ENCODE measurements around the gene HEATR1.

The HEATR1 gene

GRCh38 chr1:236540813-236541465 lies 63.4 kb downstream of the HEATR1 start:
- DNase-seq: no peak

DNA sequence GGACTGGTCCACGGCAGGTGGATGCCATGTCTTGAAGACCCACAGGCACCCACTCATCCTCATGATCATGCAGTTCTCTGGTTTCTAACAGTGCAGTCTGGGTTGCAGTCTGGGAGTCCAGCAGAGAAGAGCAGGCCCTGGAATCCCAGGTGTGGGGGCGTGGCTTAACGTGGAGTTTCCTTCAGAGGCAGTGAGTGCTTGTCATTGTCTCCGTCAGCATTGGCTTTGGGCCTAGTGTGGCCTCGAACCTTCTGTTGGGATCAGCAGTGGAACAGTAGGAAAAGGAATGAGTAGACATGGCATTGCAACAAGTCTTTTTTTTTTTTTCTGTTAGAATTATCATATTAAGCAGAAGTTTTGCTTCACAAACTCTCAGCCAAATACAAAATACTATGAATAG lies 67.8 kb downstream of the HEATR1 start:
- no peak for DNase-seq

DNA sequence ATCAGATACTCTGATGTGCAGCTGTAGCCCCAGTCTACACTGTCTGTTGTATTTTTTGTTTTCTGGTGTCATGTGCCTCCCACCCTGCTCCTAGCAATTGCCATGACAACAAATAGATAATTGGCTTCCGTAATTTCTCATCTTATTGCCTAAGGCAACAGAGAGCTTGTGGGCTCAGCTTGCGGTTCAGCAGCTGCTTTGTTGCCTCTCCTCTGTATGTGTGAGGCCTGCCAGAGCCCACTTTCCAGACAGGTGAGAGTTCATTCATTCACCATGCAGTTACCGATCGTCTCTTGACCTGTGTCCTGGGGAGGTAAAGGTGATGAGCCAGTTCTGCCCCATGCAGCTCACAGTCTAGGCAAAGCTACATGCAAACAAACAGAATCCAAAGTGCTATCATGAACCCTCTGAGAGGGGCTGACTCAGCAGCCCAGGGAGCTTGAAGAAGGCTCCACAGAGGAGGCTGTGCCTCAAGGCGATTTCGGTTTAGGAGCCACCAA lies 68.6 kb downstream of the HEATR1 start:
- no peak for DNase-seq

GRCh38 chr1:236535190-236535589 lies 69.1 kb downstream of the HEATR1 start:
- no peak for DNase-seq

DNA sequence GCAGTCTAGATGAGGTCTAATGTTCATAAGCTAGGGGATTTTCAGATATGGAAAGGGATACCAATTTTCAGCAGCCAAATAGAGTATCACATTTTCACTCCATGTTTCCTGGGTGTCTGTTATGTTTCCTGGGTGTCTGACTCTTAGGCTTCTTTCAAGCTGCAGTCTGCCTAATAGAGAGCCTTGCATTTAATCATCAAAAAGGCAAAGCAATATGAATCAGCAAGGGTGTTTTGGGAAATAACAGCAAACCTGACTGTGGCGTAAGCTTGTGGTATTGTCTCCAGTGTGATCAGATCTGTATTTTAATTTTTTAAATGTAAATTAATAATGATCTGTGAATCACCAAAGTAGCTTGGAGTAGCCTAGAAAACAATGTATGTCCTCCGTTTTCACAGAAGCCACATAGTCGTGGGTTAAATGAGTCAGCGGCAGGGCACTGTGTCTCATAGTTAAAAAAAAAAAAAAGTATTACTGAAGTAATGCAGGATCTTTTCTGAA lies 70.1 kb downstream of the HEATR1 start:
- DNase-seq: no peak

DNA sequence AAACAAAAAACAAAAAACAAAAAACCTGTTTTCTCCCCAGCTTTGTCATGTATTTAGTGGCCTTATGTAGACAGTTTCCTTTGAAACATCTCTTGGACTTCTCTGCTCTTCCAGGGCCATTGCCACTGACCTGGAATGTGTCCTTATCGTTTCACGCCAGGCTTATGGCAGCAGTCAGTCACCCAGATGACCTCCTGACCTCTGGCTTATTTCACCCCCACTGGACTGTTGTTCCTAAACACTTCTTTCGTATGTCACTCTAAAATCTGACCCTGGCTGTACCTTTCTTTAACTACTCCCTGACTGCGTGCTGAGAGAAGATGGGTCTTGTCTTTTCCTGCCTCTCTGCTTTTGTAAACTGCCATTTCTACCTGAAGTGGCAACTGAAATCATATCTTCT lies 71.5 kb downstream of the HEATR1 start:
- no peak for DNase-seq

DNA sequence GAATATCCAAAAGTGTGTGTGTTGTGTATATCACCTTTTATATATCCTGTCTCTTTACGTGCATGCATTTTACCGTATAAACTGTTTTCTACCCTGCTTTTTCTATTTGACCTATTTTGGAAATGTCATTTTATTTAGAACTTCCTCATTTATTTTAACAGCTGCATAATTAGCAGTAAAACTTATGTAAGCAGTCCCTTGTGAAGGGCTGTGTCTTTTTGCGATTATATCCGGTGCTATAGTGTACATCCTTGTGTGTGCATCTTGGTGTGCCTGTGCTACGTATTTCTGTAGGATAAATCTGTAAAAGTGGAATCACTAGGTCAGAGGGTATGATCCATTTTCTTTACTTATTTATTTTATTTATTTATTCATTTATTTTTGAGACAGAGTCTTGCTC lies 73.4 kb downstream of the HEATR1 start:
- DNase-seq: no peak

- DNase-seq: no peak
Observed at GRCh38 chr1:236530286-236530685, 74.0 kb downstream of the HEATR1 start.

GRCh38 chr1:236526079-236526478 lies 78.2 kb downstream of the HEATR1 start:
- no peak for DNase-seq

DNA sequence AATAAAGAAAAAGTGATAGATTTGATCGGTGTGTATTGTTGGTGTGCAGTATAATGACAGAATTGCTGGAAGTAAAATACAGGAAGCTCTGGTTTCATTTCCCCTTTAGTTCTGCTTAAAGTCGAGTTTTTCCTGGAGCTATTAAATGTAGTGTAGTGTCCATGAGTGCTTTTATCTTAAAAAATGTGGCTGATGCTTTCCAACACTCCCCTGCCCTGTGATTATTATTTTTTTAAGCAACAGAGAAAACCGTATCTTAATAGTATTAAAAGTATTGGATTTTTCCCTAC lies 79.5 kb downstream of the HEATR1 start:
- no peak for DNase-seq

DNA sequence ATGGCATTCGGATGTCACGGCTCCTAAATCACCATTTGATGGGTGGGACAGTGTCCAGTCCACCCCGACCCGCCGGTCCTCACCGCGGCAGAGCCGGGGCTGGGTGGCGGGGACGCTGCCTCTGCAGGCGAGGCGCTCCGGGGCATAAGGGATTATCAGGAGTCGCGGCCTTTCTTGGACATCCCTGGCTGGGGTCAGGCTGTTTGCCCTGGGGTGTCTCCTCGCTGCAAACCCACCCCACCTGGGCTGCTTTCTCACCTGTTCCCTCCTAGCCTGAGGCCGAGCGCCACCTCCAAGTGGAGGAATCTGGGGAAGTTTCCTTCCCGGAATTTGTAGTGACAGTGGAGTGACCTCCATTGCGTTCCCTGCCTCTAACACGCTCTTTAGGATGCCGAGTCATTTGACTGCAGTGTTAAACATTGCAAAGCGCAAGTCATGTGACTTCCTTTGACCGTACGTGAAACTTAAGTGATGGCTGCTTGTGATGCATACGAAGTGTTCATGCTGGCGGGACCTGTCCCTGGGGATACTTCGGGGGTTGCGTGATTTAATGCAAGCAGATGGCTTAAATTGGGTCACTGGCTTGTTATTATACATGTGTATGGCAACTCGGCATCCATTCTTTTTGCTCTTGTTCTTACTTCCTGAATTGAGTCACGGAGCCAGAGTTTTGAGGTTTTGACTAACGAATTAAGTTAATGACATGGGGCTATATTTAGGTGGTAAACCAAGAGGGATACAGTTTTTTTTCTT lies 80.0 kb downstream of the HEATR1 start:
- peak; percentile 30 to 48 for DNase-seq

DNA sequence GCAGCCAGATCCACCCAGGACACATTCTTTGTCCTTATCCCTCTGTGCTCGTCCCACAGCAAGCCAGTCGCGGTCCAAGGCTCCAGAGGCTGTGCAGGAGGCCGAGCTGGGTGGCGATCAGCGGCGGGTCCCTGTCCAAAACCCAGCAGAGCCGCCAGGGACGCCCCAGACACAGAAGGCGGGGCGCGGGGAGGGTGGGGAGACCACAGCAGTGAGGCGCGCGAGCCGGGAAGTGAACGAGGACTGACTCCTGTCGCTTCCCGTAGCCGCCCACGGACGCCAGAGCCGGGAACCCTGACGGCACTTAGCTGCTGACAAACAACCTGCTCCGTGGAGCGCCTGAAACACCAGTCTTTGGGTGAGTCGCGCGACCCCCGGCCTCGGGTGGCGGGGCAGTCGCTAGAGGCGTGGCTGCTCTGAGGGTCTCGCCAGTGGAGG lies 80.6 kb downstream of the HEATR1 start, which contains the start of gene LGALS8:
Gene LGALS8, plus strand, starts transcription at position 279 of the 438 bp plus-strand sequence. CDS start 2,089 bp downstream, outside the sequence.
- DNase-seq: peak; percentile 66 to 86

GRCh38 chr1:236522937-236523703 lies 81.2 kb downstream of the HEATR1 start:
- no peak for DNase-seq

DNA sequence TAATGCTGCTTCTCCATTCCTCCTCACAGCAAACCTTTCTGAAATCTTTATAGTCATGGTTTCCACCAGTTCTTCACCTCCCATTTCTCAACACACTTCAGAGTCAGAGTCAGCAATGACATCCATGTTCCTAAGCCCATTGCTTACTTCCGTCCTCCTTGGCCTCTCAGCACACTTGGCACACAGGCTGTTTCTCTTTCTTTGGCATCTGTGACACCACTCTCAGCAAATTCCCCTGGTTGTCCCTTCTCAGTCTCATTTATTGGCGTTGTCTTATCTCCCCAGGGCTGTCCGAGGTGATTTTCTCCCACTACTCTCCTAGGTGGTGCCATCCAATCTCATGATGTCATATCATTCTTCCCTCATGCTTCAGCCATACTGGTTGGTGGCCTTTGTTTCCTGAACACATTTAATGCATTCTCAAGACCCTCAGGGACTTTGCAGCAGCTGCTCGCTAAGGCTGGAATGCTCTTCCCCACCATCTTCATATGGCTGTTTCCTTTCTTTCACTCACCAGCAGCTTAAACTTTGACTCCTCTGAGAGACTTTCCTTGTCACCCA lies 83.8 kb downstream of the HEATR1 start:
- DNase-seq: no peak

GRCh38 chr1:236518322-236518721 lies 86.0 kb downstream of the HEATR1 start:
- peak in 1 of 2 donors; percentile 24 for DNase-seq

GRCh38 chr1:236516929-236517704 lies 87.2 kb downstream of the HEATR1 start:
- no peak for DNase-seq

GRCh38 chr1:236515443-236515958 lies 88.8 kb downstream of the HEATR1 start:
- no peak for DNase-seq

DNA sequence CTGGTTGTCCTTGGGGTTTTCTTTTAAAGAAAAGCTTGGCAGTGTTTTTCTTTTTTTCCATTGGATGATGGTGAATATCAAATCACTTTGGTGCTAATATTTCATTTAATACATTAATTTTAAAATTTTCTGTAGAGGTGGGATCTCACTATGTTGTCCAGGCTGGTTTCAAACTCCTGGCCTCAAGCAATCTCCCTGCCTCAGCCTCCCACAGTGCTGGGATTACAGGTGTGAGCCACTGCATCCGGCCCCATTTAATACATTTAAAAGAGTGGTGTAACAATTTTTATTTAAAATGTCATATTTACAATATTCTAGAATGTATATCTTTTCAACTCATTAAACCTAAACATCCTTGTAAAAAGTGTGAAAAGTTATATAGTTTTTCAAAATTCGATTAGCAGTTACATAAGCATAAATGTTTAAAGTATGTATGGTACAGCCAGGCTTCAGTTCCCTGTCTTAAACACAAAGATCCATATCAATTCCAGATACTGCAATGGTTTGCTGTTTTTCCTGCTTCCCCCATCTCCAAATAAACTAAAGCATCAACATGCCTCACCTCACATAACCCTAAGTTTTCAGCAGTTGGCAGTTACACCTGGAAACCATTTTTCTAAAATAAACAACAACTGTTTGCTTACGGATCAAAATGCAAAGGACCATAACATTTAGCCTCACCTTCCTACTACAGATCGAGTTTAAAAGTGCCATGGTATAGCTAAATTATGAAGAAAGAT lies 89.4 kb downstream of the HEATR1 start:
- DNase-seq: no peak

- DNase-seq: no peak
Observed at GRCh38 chr1:236511735-236512418, 92.4 kb downstream of the HEATR1 start.

- no peak for DNase-seq
Observed at GRCh38 chr1:236509647-236510401, 94.5 kb downstream of the HEATR1 start.
